Liver (tissue), 9 donors: ENCODE data around the gene IBA57. TPM values are rescaled to one million over a fixed set of nuclear protein-coding genes. Genes with fewer than 3 reads are reported as not detected.
"Not testable (repeated sequence)": the region's sequence is repeated elsewhere in the genome, so short reads cannot be mapped to it uniquely, and the experiment has no call there.

Experiments
- DNase-seq: peaks from one replicate; pipeline ENCODE4 v3.0.0-alpha.2; 2017; ENCODE audit warnings: low spot score
- H3K27ac ChIP-seq, 2 donors: one replicate each; pipeline ENCODE4 v1.7.0; 2013; ENCODE audit warnings: inconsistent platforms in 2 of 2, low read length in 2 of 2, control low read depth in 1 of 2, low read depth in 1 of 2, mild to moderate bottlenecking in 1 of 2
- H3K27me3 ChIP-seq, 4 donors: one replicate each; pipeline versions ENCODE4 v1.6.1 to v1.7.0; 2013; ENCODE audit warnings: low read length in 3 of 4, inconsistent platforms in 1 of 4, mild to moderate bottlenecking in 1 of 4, moderate library complexity in 1 of 4; ENCODE audit not compliant: control insufficient read depth in 4 of 4, insufficient read depth in 4 of 4
- H3K36me3 ChIP-seq, 4 donors: one replicate each; pipeline versions ENCODE4 v1.6.1 to v1.7.0; 2013; ENCODE audit warnings: low read length in 3 of 4, mild to moderate bottlenecking in 3 of 4, low read depth in 1 of 4, moderate library complexity in 1 of 4; ENCODE audit not compliant: control insufficient read depth in 4 of 4, insufficient read depth in 3 of 4
- H3K4me1 ChIP-seq, 4 donors: one replicate each; pipeline versions ENCODE4 v1.6.1 to v1.7.0; 2013; ENCODE audit warnings: low read length in 3 of 4, mild to moderate bottlenecking in 3 of 4, moderate library complexity in 1 of 4; ENCODE audit not compliant: control insufficient read depth in 4 of 4, insufficient read depth in 4 of 4
- H3K4me3 ChIP-seq, 3 donors: one replicate each; pipeline versions ENCODE4 v1.6.1 to v1.7.0; 2013; ENCODE audit warnings: low read length in 3 of 3, control low read depth in 1 of 3, low read depth in 1 of 3, mild to moderate bottlenecking in 1 of 3
- H3K9ac ChIP-seq, 2 donors: one replicate each; pipeline ENCODE4 v1.7.0; 2013; ENCODE audit warnings: low read length in 2 of 2, mild to moderate bottlenecking in 2 of 2, moderate library complexity in 2 of 2, control low read depth in 1 of 2, low read depth in 1 of 2
- H3K9me3 ChIP-seq, 4 donors: one replicate each; pipeline versions ENCODE4 v1.6.1 to v1.7.0; 2013; ENCODE audit warnings: low read length in 3 of 4; ENCODE audit not compliant: control insufficient read depth in 4 of 4
- ATF3 ChIP-seq: IDR thresholded peaks from 2 replicates; pipeline ENCODE4 v1.6.1; 2016; ENCODE audit warnings: antibody characterized with exemption
- CTCF ChIP-seq: fragments of 150-350 bp; IDR thresholded peaks from 2 replicates; pipeline ENCODE4 v1.5.1; 2017; ENCODE audit warnings: improper control_type of control experiment, low read depth, low read length; ENCODE audit not compliant: missing input control
- EGR1 ChIP-seq, 2 donors: IDR thresholded peaks; 2 replicates each; pipeline ENCODE4 v1.6.1; 2016 to 2018; ENCODE audit warnings: antibody characterized with exemption in 2 of 2, low read depth in 2 of 2
- FOXA1 ChIP-seq: IDR thresholded peaks from 2 replicates; pipeline ENCODE4 v1.6.1; 2016; ENCODE audit warnings: antibody characterized with exemption
- FOXA2 ChIP-seq: IDR thresholded peaks from 2 replicates; pipeline ENCODE4 v1.6.1; 2016; ENCODE audit warnings: antibody characterized with exemption
- HNF4A ChIP-seq, 2 donors: conservative IDR thresholded peaks; 2 replicates each; pipeline ENCODE4 v1.6.1; 2016; ENCODE audit warnings: antibody characterized with exemption in 2 of 2, mild to moderate bottlenecking in 2 of 2
- HNF4G ChIP-seq: IDR thresholded peaks from 2 replicates; pipeline ENCODE4 v1.6.1; 2016; ENCODE audit warnings: antibody characterized with exemption
- JUND ChIP-seq, 2 donors: IDR thresholded peaks; 2 replicates each; pipeline ENCODE4 v1.6.1; 2016; ENCODE audit warnings: antibody characterized with exemption in 2 of 2
- NR2F2 ChIP-seq: IDR thresholded peaks from 2 replicates; pipeline ENCODE4 v1.6.1; 2016; ENCODE audit warnings: antibody characterized with exemption
- RAD21 ChIP-seq, 2 donors: IDR thresholded peaks; 2 replicates each; pipeline ENCODE4 v1.6.1; 2016; ENCODE audit warnings: antibody characterized with exemption in 2 of 2, mild to moderate bottlenecking in 2 of 2
- RXRA ChIP-seq, 2 donors: IDR thresholded peaks; 2 replicates each; pipeline ENCODE4 v1.6.1; 2017 to 2018; ENCODE audit warnings: antibody characterized with exemption in 2 of 2, mild to moderate bottlenecking in 1 of 2
- SP1 ChIP-seq: IDR thresholded peaks from 2 replicates; pipeline ENCODE4 v1.6.1; 2018; ENCODE audit warnings: antibody characterized with exemption, mild to moderate bottlenecking
- ZBTB33 ChIP-seq: IDR thresholded peaks from 2 replicates; pipeline ENCODE4 v1.6.1; 2016; ENCODE audit warnings: antibody characterized with exemption
- WGBS: extraction: QIAGEN DNeasy Blood & Tissue Kit; methylation state at CpG from one replicate; pipeline ENCODE4 v1.1.7; 2013; 5-methylcytosine and 5-hydroxymethylcytosine counted together
- polyA plus RNA-seq, 2 donors: library from polyadenylated mRNA; stranded (reverse) in 1 of 2; unstranded in 1 of 2; fragments of 200-250 nt in 1 of 2; fragments of >200 nt in 1 of 2; fragmentation: Nextera tagmentation in 1 of 2; extraction: Ambion mirVana in 1 of 2; gene quantifications; one replicate each; pipeline versions ENCODE4 v1.2.1 to v1.2.3, GENCODE V29; 2013 to 2015
- total RNA-seq, 2 donors: library from RNA; depleted of rRNA; stranded (reverse); fragments of >200 nt; gene quantifications; one replicate each; pipeline ENCODE4 v1.2.3, GENCODE V29; 2014
- donor health status: healthy.
- donor health status: healthy.
- donor health status: healthy.
- donor health status: healthy.
- donor health status: healthy.

Gene IBA57
- total and polyA plus RNA-seq, 4 donors = 1.6 to 12.0 (median 8.4) TPM

- no peak for TF ChIP-seq HNF4G
- no peak for TF ChIP-seq JUND (IDR thresholded peaks at IDR 0.05)
- TF ChIP-seq FOXA1 = no peak
- TF ChIP-seq SP1 = no peak
- no peak for TF ChIP-seq ZBTB33
- TF ChIP-seq RAD21 (IDR thresholded peaks at IDR 0.05) = no peak
Observed at GRCh38 chr1:228172591-228173527, 7.3 kb downstream of the IBA57 start (continued).

GRCh38 chr1:228173528-228174481 is 8.2 kb downstream of the IBA57 start:
- DNase-seq = peak; percentile 72
- not testable (repeated sequence) for H3K9me3 ChIP-seq, H3K4me3 ChIP-seq, H3K36me3 ChIP-seq, H3K27me3 ChIP-seq, H3K27ac ChIP-seq, H3K4me1 ChIP-seq, H3K9ac ChIP-seq
- WGBS = 61% methylated on average over 37 of the region's 69 CpGs

- no peaks in the 10 kb centered on the region for H3K9me3 ChIP-seq
- no peaks in the 10 kb centered on the region for H3K27me3 ChIP-seq
- DNase-seq = peak; percentile 80
- no peaks in the 10 kb centered on the region for H3K4me1 ChIP-seq
- H3K27ac ChIP-seq = no peak overlapping the region
- H3K36me3 ChIP-seq = peaks cover 0 to 7% (median 4%) of the 10 kb centered on the region in 4 donors
- H3K4me3 ChIP-seq = no peak overlapping the region
- H3K9ac ChIP-seq = no peak overlapping the region
- no peak for TF ChIP-seq FOXA2
- WGBS = 90% methylated on average over 52 of the region's 52 CpGs
Observed at GRCh38 chr1:228174482-228175315, 9.1 kb downstream of the IBA57 start.

- H3K4me1 ChIP-seq = no peaks in the 10 kb centered on the region
- H3K9me3 ChIP-seq = no peaks in the 10 kb centered on the region
- H3K27me3 ChIP-seq = no peaks in the 10 kb centered on the region
- WGBS = 96% methylated on average over 18 of the region's 18 CpGs
- peaks cover 0 to 7% (median 4%) of the 10 kb centered on the region in 4 donors for H3K36me3 ChIP-seq
- no peak overlapping the region for H3K9ac ChIP-seq
- DNase-seq = no peak
- no peak overlapping the region for H3K4me3 ChIP-seq
- no peak overlapping the region for H3K27ac ChIP-seq
- TF ChIP-seq CTCF (no peak), ATF3 (no peak), RAD21 (IDR thresholded peaks at IDR 0.05) (no peak), EGR1 (IDR thresholded peaks at IDR 0.05; ENCODE audit: low read depth in 2 of 2) (no peak), RXRA (IDR thresholded peaks at IDR 0.05) (no peak), HNF4A (conservative IDR thresholded peaks at IDR 0.05) (no peak), FOXA1 (no peak), HNF4G (no peak), NR2F2 (no peak), SP1 (no peak), FOXA2 (no peak), JUND (IDR thresholded peaks at IDR 0.05) (no peak), ZBTB33 (no peak)
Observed at GRCh38 chr1:228175316-228176023, 9.9 kb downstream of the IBA57 start.
